ENCODE data around the gene PABPC4L.

Gene PABPC4L

GRCh38 chr4:134178706-134179105 is 22.9 kb downstream of the PABPC4L start:
- TF ChIP-seq CTBP1 (IDR thresholded peaks at IDR 0.05; ENCODE audit: borderline replicate concordance): no peak
- TF ChIP-seq ZNF384 (IDR thresholded peaks at IDR 0.05): no peak
- no peak for TF ChIP-seq SUZ12 (IDR thresholded peaks at IDR 0.05)
- no peak for TF ChIP-seq L3MBTL2 (conservative IDR thresholded peaks at IDR 0.05)
- TF ChIP-seq LEF1 (IDR thresholded peaks at IDR 0.05; ENCODE audit: borderline replicate concordance): no peak
- TF ChIP-seq HDGF (IDR thresholded peaks at IDR 0.05; ENCODE audit: borderline replicate concordance): no peak
- TF ChIP-seq ARNT (IDR thresholded peaks at IDR 0.05): no peak
- TF ChIP-seq SP1 (IDR thresholded peaks at IDR 0.05): no peak
- TF ChIP-seq, protein P1, sequence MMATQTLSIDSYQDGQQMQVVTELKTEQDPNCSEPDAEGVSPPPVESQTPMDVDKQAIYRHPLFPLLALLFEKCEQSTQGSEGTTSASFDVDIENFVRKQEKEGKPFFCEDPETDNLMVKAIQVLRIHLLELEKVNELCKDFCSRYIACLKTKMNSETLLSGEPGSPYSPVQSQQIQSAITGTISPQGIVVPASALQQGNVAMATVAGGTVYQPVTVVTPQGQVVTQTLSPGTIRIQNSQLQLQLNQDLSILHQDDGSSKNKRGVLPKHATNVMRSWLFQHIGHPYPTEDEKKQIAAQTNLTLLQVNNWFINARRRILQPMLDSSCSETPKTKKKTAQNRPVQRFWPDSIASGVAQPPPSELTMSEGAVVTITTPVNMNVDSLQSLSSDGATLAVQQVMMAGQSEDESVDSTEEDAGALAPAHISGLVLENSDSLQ (IDR thresholded peaks at IDR 0.05): no peak
- no peak for TF ChIP-seq TARDBP (IDR thresholded peaks at IDR 0.05)
- no peak for TF ChIP-seq FOXK2 (IDR thresholded peaks at IDR 0.05)
- no peak for TF ChIP-seq ELF4 (IDR thresholded peaks at IDR 0.05)
- TF ChIP-seq NFRKB (IDR thresholded peaks at IDR 0.05): no peak
- TF ChIP-seq FOXM1 (IDR thresholded peaks at IDR 0.05; ENCODE audit: borderline replicate concordance): no peak
- no peak for TF ChIP-seq BHLHE40 (IDR thresholded peaks at IDR 0.05; ENCODE audit: borderline replicate concordance)
- TF ChIP-seq FOXA1 (IDR thresholded peaks at IDR 0.05): no peak
- POLR2A ChIA-PET: no interaction called here
- CTCF ChIA-PET: no interaction called here
- DNase-seq (ENCODE audit: extremely low spot score): no peak

- ChIA-PET POLR2A (no interaction called here), CTCF (no interaction called here)
- TF ChIP-seq SP1 (IDR thresholded peaks at IDR 0.05) (no peak), CTBP1 (IDR thresholded peaks at IDR 0.05; ENCODE audit: borderline replicate concordance) (no peak), ARNT (IDR thresholded peaks at IDR 0.05) (no peak), NFRKB (IDR thresholded peaks at IDR 0.05) (no peak)
- no peak for DNase-seq (ENCODE audit: extremely low spot score)
Measured at GRCh38 chr4:134174271-134174670, 27.3 kb downstream of the PABPC4L start.

- ChIA-PET CTCF (no interaction called here), POLR2A (no interaction called here)
- TF ChIP-seq TARDBP (IDR thresholded peaks at IDR 0.05) (no peak), SUZ12 (IDR thresholded peaks at IDR 0.05) (no peak), CTBP1 (IDR thresholded peaks at IDR 0.05; ENCODE audit: borderline replicate concordance) (no peak), LEF1 (IDR thresholded peaks at IDR 0.05; ENCODE audit: borderline replicate concordance) (no peak), HDGF (IDR thresholded peaks at IDR 0.05; ENCODE audit: borderline replicate concordance) (no peak), SP1 (IDR thresholded peaks at IDR 0.05) (no peak), FOXA1 (IDR thresholded peaks at IDR 0.05) (no peak), ELF4 (IDR thresholded peaks at IDR 0.05) (no peak)
- no peak for DNase-seq (ENCODE audit: extremely low spot score)
Measured at GRCh38 chr4:134160211-134160610, 41.4 kb downstream of the PABPC4L start.

GRCh38 chr4:134154097-134154496 is 47.5 kb downstream of the PABPC4L start:
- POLR2A ChIA-PET: no interaction called here
- TF ChIP-seq, protein P1 (IDR thresholded peaks at IDR 0.05): no peak
- TF ChIP-seq FOXM1 (IDR thresholded peaks at IDR 0.05; ENCODE audit: borderline replicate concordance): no peak
- no peak for TF ChIP-seq SUZ12 (IDR thresholded peaks at IDR 0.05)
- TF ChIP-seq ELF4 (IDR thresholded peaks at IDR 0.05): no peak
- no peak for DNase-seq (ENCODE audit: extremely low spot score)
- CTCF ChIA-PET: interaction anchor here (0.6 kb wide), 1 partner anchor 39 kb away, joined by 3 read pairs; no protein-coding TSS in a partner anchor

- no peak for DNase-seq (ENCODE audit: extremely low spot score)
- ChIA-PET POLR2A (no interaction called here), CTCF (interaction anchor here (0.6 kb wide), 1 partner anchor 386 kb away, joined by 3 read pairs; no protein-coding TSS in a partner anchor)
- TF ChIP-seq TARDBP (IDR thresholded peaks at IDR 0.05): no peak
Measured at GRCh38 chr4:134147941-134148340, 53.6 kb downstream of the PABPC4L start.

Measured in HEK293T (cell line).